ENCODE data around the gene KNCN. TPM values are rescaled to one million over a fixed set of nuclear protein-coding genes. Genes with fewer than 3 reads are reported as not detected.
A peak's percentile ranks its signal among the peaks of the same experiment; 100 is the strongest.

Gene KNCN
- polyA plus RNA-seq, 3 donors = not detected

- H3K9ac ChIP-seq (ENCODE audit: insufficient read depth, low read length, poor library complexity, severe bottlenecking) = no peak overlapping the region
- H3K27me3 ChIP-seq (ENCODE audit: control insufficient read depth in 2 of 2, insufficient read depth in 2 of 2, low read length in 2 of 2) = no peaks in the 10 kb centered on the region
- H4K20me1 ChIP-seq (ENCODE audit: insufficient read depth, low read length) = no peaks in the 10 kb centered on the region
- peaks cover 0 to 2% (median 0%) of the 10 kb centered on the region in 7 donors for H3K9me3 Mint-ChIP-seq
- no peaks in the 10 kb centered on the region for H3K4me1 ChIP-seq (ENCODE audit: control insufficient read depth in 1 of 2, insufficient read depth in 2 of 2, low read length in 2 of 2)
- peaks cover 13% of the 10 kb centered on the region for H3K4me1 Mint-ChIP-seq
- peaks cover 6 to 14% (median 10%) of the 10 kb centered on the region in 3 donors for H3K27me3 Mint-ChIP-seq (ENCODE audit: low read depth in 3 of 3)
- TF ChIP-seq CTCF (IDR thresholded peaks at IDR 0.05) = no peak
- H3K36me3 ChIP-seq (replicated peaks in 1 of 2; ENCODE audit: control insufficient read depth in 1 of 2, insufficient read depth in 2 of 2, low read length in 2 of 2) = peaks cover 0 to 8% of the 10 kb centered on the region in 2 donors
- no peak overlapping the region for H3K4me3 Mint-ChIP-seq
- H2AFZ ChIP-seq (ENCODE audit: insufficient read depth, low read depth, low read length, poor library complexity, severe bottlenecking) = no peak overlapping the region
- H3K4me3 ChIP-seq (replicated peaks in 1 of 3; ENCODE audit: low read depth in 2 of 3, low read length in 3 of 3) = no peak overlapping the region
- peak overlapping the region in 1 of 7 donors; percentile 6 for H3K27ac Mint-ChIP-seq
- no peak for DNase-seq
- H3K36me3 Mint-ChIP-seq = peaks cover under 1 to 6% of the 10 kb centered on the region in 2 donors
- no peaks in the 10 kb centered on the region for H3K9me3 ChIP-seq (replicated peaks in 1 of 2; ENCODE audit: control insufficient read depth in 1 of 2, insufficient read depth in 1 of 2, low read length in 2 of 2)
- no peak overlapping the region for H3K4me2 ChIP-seq (replicated peaks; ENCODE audit: extremely low read depth, low read length, poor library complexity, severe bottlenecking)
- H3K79me2 ChIP-seq (ENCODE audit: insufficient read depth, low read length) = no peaks in the 10 kb centered on the region
- intact Hi-C loops (cut with micrococcal nuclease) = no loop called here
- H3K27ac ChIP-seq (ENCODE audit: low read depth in 1 of 2, low read length in 2 of 2) = no peak overlapping the region
- WGBS (ENCODE audit: insufficient coverage) = 93% methylated on average over 6 of the region's 10 CpGs
Measured at GRCh38 chr1:46552357-46553237, 1.1 kb upstream of the KNCN start.

- no peaks in the 10 kb centered on the region for H3K79me2 ChIP-seq (ENCODE audit: insufficient read depth, low read length)
- H3K9me3 Mint-ChIP-seq = peaks cover 0 to 2% (median 0%) of the 10 kb centered on the region in 7 donors
- no peak overlapping the region for H3K27ac Mint-ChIP-seq
- no peaks in the 10 kb centered on the region for H4K20me1 ChIP-seq (ENCODE audit: insufficient read depth, low read length)
- no peak for DNase-seq
- H3K4me3 Mint-ChIP-seq = no peak overlapping the region
- H3K4me2 ChIP-seq (replicated peaks; ENCODE audit: extremely low read depth, low read length, poor library complexity, severe bottlenecking) = no peak overlapping the region
- H3K27me3 ChIP-seq (ENCODE audit: control insufficient read depth in 2 of 2, insufficient read depth in 2 of 2, low read length in 2 of 2) = peaks cover 0 to 4% of the 10 kb centered on the region in 2 donors
- H3K9ac ChIP-seq (ENCODE audit: insufficient read depth, low read length, poor library complexity, severe bottlenecking) = no peak overlapping the region
- H3K4me1 ChIP-seq (ENCODE audit: control insufficient read depth in 1 of 2, insufficient read depth in 2 of 2, low read length in 2 of 2) = no peaks in the 10 kb centered on the region
- 69% methylated on average over 17 of the region's 17 CpGs for WGBS (ENCODE audit: insufficient coverage)
- no peaks in the 10 kb centered on the region for H3K36me3 ChIP-seq (replicated peaks in 1 of 2; ENCODE audit: control insufficient read depth in 1 of 2, insufficient read depth in 2 of 2, low read length in 2 of 2)
- no peaks in the 10 kb centered on the region for H3K36me3 Mint-ChIP-seq
- no peak overlapping the region for H3K27ac ChIP-seq (ENCODE audit: low read depth in 1 of 2, low read length in 2 of 2)
- H3K9me3 ChIP-seq (replicated peaks in 1 of 2; ENCODE audit: control insufficient read depth in 1 of 2, insufficient read depth in 1 of 2, low read length in 2 of 2) = no peaks in the 10 kb centered on the region
- peaks cover 16 to 18% (median 16%) of the 10 kb centered on the region in 3 donors for H3K27me3 Mint-ChIP-seq (ENCODE audit: low read depth in 3 of 3)
- intact Hi-C loops (cut with micrococcal nuclease) = no loop called here
- H3K4me1 Mint-ChIP-seq = peaks cover 10% of the 10 kb centered on the region
- no peak overlapping the region for H3K4me3 ChIP-seq (replicated peaks in 1 of 3; ENCODE audit: low read depth in 2 of 3, low read length in 3 of 3)
- H2AFZ ChIP-seq (ENCODE audit: insufficient read depth, low read depth, low read length, poor library complexity, severe bottlenecking) = no peak overlapping the region
- TF ChIP-seq CTCF (IDR thresholded peaks at IDR 0.05) = no peak
Measured at GRCh38 chr1:46550751-46551231, 656 bp downstream of the KNCN start.
